ENCODE results near the gene RNF212B.

Gene RNF212B

DNA sequence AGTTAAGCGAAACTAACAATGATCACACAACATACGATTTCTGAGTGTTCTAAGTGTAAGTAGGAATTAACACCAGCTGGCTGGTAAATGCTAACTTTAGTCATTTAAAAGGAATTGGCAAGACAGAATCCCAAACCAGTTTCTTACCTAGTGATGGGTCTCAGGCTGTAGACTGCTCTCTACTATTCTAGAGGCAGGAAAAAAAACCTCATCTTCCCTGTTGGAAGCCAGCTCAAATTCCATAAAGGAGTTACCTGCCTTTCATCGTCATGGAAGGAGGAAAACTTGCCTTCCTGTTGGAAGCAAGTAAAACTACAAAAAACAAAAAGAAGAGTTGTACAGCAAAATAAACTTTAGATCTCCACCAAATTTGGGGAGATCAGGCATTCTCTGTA is 30.6 kb upstream of the RNF212B start:
- no peak overlapping the region for H3K27ac ChIP-seq (replicated peaks)
- no peak overlapping the region for H3K4me3 ChIP-seq (replicated peaks; ENCODE audit: insufficient read depth, low read length)
- no peak for DNase-seq (ENCODE audit: low read depth in 1 of 2, low spot score in 1 of 2)
- TF ChIP-seq, protein P1, sequence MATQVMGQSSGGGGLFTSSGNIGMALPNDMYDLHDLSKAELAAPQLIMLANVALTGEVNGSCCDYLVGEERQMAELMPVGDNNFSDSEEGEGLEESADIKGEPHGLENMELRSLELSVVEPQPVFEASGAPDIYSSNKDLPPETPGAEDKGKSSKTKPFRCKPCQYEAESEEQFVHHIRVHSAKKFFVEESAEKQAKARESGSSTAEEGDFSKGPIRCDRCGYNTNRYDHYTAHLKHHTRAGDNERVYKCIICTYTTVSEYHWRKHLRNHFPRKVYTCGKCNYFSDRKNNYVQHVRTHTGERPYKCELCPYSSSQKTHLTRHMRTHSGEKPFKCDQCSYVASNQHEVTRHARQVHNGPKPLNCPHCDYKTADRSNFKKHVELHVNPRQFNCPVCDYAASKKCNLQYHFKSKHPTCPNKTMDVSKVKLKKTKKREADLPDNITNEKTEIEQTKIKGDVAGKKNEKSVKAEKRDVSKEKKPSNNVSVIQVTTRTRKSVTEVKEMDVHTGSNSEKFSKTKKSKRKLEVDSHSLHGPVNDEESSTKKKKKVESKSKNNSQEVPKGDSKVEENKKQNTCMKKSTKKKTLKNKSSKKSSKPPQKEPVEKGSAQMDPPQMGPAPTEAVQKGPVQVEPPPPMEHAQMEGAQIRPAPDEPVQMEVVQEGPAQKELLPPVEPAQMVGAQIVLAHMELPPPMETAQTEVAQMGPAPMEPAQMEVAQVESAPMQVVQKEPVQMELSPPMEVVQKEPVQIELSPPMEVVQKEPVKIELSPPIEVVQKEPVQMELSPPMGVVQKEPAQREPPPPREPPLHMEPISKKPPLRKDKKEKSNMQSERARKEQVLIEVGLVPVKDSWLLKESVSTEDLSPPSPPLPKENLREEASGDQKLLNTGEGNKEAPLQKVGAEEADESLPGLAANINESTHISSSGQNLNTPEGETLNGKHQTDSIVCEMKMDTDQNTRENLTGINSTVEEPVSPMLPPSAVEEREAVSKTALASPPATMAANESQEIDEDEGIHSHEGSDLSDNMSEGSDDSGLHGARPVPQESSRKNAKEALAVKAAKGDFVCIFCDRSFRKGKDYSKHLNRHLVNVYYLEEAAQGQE (IDR thresholded peaks at IDR 0.05; ENCODE audit: insufficient replicate concordance, low read depth): no peak
- TF ChIP-seq SPI1 (IDR thresholded peaks at IDR 0.05; ENCODE audit: borderline replicate concordance, low read depth) (no peak), POLR2AphosphoS5 (IDR thresholded peaks at IDR 0.05; ENCODE audit: low read depth) (no peak)
- H3K27me3 ChIP-seq (ENCODE audit: insufficient read depth, poor library complexity, severe bottlenecking): no peaks in the 10 kb centered on the region

DNA sequence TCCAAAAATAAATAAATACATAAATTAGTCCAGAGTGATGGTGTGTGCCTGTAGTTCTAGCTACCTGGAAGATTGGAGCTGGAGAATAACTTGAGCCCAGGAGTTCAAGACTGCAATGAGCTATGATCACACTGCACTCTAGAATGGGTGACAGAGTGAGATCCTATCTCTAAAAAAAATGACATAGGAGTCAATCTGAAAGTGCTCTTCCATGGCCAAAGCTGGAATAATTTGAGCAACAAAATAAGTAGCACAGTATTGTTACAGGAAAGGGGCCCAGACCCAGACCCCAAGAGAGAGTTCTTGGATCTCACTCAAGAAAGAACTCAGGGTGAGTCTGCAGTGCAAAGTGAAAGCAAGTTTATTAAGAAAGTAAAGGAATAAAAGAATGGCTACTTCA is 29.4 kb upstream of the RNF212B start:
- TF ChIP-seq GABPA (IDR thresholded peaks at IDR 0.05; ENCODE audit: low read depth): no peak
- no peak for TF ChIP-seq SPI1 (IDR thresholded peaks at IDR 0.05; ENCODE audit: borderline replicate concordance, low read depth)
- TF ChIP-seq, protein P1 (IDR thresholded peaks at IDR 0.05; ENCODE audit: insufficient replicate concordance, low read depth): no peak
- TF ChIP-seq POLR2AphosphoS5 (IDR thresholded peaks at IDR 0.05; ENCODE audit: low read depth): no peak
- TF ChIP-seq, protein P2, sequence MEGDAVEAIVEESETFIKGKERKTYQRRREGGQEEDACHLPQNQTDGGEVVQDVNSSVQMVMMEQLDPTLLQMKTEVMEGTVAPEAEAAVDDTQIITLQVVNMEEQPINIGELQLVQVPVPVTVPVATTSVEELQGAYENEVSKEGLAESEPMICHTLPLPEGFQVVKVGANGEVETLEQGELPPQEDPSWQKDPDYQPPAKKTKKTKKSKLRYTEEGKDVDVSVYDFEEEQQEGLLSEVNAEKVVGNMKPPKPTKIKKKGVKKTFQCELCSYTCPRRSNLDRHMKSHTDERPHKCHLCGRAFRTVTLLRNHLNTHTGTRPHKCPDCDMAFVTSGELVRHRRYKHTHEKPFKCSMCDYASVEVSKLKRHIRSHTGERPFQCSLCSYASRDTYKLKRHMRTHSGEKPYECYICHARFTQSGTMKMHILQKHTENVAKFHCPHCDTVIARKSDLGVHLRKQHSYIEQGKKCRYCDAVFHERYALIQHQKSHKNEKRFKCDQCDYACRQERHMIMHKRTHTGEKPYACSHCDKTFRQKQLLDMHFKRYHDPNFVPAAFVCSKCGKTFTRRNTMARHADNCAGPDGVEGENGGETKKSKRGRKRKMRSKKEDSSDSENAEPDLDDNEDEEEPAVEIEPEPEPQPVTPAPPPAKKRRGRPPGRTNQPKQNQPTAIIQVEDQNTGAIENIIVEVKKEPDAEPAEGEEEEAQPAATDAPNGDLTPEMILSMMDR (IDR thresholded peaks at IDR 0.05; ENCODE audit: insufficient read depth, low read length): no peak
- Histone ChIP-seq H3K27ac (replicated peaks) (no peak overlapping the region), H3K27me3 (ENCODE audit: insufficient read depth, poor library complexity, severe bottlenecking) (no peaks in the 10 kb centered on the region), H3K4me3 (replicated peaks; ENCODE audit: insufficient read depth, low read length) (no peak overlapping the region)
- DNase-seq (ENCODE audit: low read depth in 1 of 2, low spot score in 1 of 2): no peak

DNA sequence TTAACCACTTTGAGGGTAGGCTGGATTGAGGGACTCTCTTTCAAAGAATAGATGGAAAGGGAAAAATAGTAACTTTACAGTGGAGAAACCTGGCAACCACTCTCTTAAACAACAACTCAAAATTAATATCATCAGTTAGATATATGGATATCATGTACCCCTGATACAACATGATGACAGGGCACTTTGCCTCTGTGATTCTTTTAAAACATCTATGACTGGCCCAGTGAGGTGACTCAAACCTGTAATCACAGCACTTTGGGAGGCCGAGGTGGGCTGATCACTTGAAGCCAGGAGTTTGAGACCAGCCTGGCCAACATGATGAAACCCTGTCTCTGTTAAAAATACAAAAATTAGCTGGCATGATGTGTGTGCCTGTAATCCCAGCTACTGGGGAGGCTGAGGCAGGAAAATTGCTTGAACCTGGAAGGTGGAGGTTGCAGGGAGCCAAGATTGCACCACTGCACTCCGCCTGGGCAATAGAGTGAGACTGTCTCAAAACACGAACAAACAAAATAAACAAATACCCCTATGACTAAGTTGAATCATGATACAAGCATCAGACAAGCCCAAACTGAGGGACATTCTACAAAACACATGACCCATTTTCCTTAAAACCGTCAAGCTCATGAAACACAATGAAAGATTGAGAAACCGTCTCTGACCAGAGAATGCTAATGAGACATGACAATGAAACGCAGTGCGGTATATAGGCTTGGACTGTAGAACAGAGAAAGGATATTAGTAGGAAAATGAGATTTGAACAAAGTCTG is 27.9 kb upstream of the RNF212B start:
- no peak for DNase-seq (ENCODE audit: low read depth in 1 of 2, low spot score in 1 of 2)
- H3K27ac ChIP-seq (replicated peaks): no peak overlapping the region
- TF ChIP-seq, protein P2 (IDR thresholded peaks at IDR 0.05; ENCODE audit: insufficient read depth, low read length): no peak
- TF ChIP-seq, protein P1 (IDR thresholded peaks at IDR 0.05; ENCODE audit: insufficient replicate concordance, low read depth): no peak
- no peak for TF ChIP-seq POLR2AphosphoS5 (IDR thresholded peaks at IDR 0.05; ENCODE audit: low read depth)
- TF ChIP-seq SPI1 (IDR thresholded peaks at IDR 0.05; ENCODE audit: borderline replicate concordance, low read depth): no peak
- no peak for TF ChIP-seq GABPA (IDR thresholded peaks at IDR 0.05; ENCODE audit: low read depth)
- H3K4me3 ChIP-seq (replicated peaks; ENCODE audit: insufficient read depth, low read length): no peak overlapping the region
- H3K27me3 ChIP-seq (ENCODE audit: insufficient read depth, poor library complexity, severe bottlenecking): no peaks in the 10 kb centered on the region
